ENCODE data around the gene IL1RAP.

- TF ChIP-seq CTCF (IDR thresholded peaks at IDR 0.05; ENCODE audit: insufficient read depth, low read length): no peak
- TF ChIP-seq POLR2AphosphoS5 (IDR thresholded peaks at IDR 0.05; ENCODE audit: low read depth): no peak
- no peak for TF ChIP-seq REST (IDR thresholded peaks at IDR 0.05; ENCODE audit: insufficient replicate concordance, low read depth)
- TF ChIP-seq GABPA (IDR thresholded peaks at IDR 0.05; ENCODE audit: low read depth): no peak
- no peak for TF ChIP-seq SPI1 (IDR thresholded peaks at IDR 0.05; ENCODE audit: borderline replicate concordance, low read depth)
Measured at GRCh38 chr3:190626951-190627620, 113.2 kb downstream of the IL1RAP start.
